ENCODE results near the gene PEX5. TPM values are rescaled to one million over a fixed set of nuclear protein-coding genes. Genes with fewer than 3 reads are reported as not detected.
"Not testable (repeated sequence)": the region's sequence is repeated elsewhere in the genome, so short reads cannot be mapped to it uniquely, and the experiment has no call there.

Gene PEX5
- total RNA-seq, 1 donor from 2014 or later = 33.5 TPM

GRCh38 chr12:7175493-7175892, 14.0 kb upstream of the PEX5 start:
- intact Hi-C loops (cut with micrococcal nuclease) = no loop called here
- no peaks in the 10 kb centered on the region for H3K36me3 ChIP-seq
- peaks cover 58% of the 10 kb centered on the region for H3K27me3 ChIP-seq (ENCODE audit: low read depth)
- H3K27ac ChIP-seq (replicated peaks) = no peak overlapping the region
- H3K4me3 ChIP-seq = no peak overlapping the region
- no peak for DNase-seq
- H3K4me1 ChIP-seq = no peaks in the 10 kb centered on the region
- H3K9me3 ChIP-seq (replicated peaks) = peaks cover 22% of the 10 kb centered on the region
- TF ChIP-seq CTCF (IDR thresholded peaks at IDR 0.05; ENCODE audit: borderline replicate concordance) = no peak

- H3K4me1 ChIP-seq = no peaks in the 10 kb centered on the region
- DNase-seq = no peak
- H3K4me3 ChIP-seq = no peak overlapping the region
- no peak overlapping the region for H3K27ac ChIP-seq (replicated peaks)
- peaks cover 12% of the 10 kb centered on the region for H3K9me3 ChIP-seq (replicated peaks)
- H3K36me3 ChIP-seq = no peaks in the 10 kb centered on the region
- no peak for TF ChIP-seq CTCF (IDR thresholded peaks at IDR 0.05; ENCODE audit: borderline replicate concordance)
- H3K27me3 ChIP-seq (ENCODE audit: low read depth) = peaks cover 66% of the 10 kb centered on the region
- intact Hi-C loops (cut with micrococcal nuclease) = no loop called here
These were observed 12.9 kb upstream of the PEX5 start for GRCh38 chr12:7176595-7176994.

- peaks cover 6% of the 10 kb centered on the region for H3K9me3 ChIP-seq (replicated peaks)
- intact Hi-C loops (cut with micrococcal nuclease) = no loop called here
- H3K4me1 ChIP-seq = no peaks in the 10 kb centered on the region
- H3K4me3 ChIP-seq = no peak overlapping the region
- H3K27ac ChIP-seq (replicated peaks) = no peak overlapping the region
- no peak for TF ChIP-seq CTCF (IDR thresholded peaks at IDR 0.05; ENCODE audit: borderline replicate concordance)
- H3K36me3 ChIP-seq = no peaks in the 10 kb centered on the region
- no peak for DNase-seq
- peaks cover 66% of the 10 kb centered on the region for H3K27me3 ChIP-seq (ENCODE audit: low read depth)
These were observed 11.0 kb upstream of the PEX5 start for GRCh38 chr12:7178481-7178880.

- H3K36me3 ChIP-seq = no peaks in the 10 kb centered on the region
- intact Hi-C loops (cut with micrococcal nuclease) = no loop called here
These were observed 8.8 kb upstream of the PEX5 start for GRCh38 chr12:7180685-7181084.

GRCh38 chr12:7186058-7186457, 3.4 kb upstream of the PEX5 start:
- DNase-seq; intact Hi-C loops (cut with micrococcal nuclease); H3K27ac ChIP-seq (replicated peaks); H3K27me3 ChIP-seq (ENCODE audit: low read depth); H3K4me3 ChIP-seq; H3K36me3 ChIP-seq; H3K9me3 ChIP-seq (replicated peaks): not testable (repeated sequence)
- H3K4me1 ChIP-seq = peaks cover 31% of the 10 kb centered on the region

More at GRCh38 chr12:7180685-7181084, 8.8 kb upstream of the PEX5 start:
- no peak for DNase-seq
- H3K27ac ChIP-seq (replicated peaks) = no peak overlapping the region
- peaks cover 49% of the 10 kb centered on the region for H3K27me3 ChIP-seq (ENCODE audit: low read depth)
- no peak for TF ChIP-seq CTCF (IDR thresholded peaks at IDR 0.05; ENCODE audit: borderline replicate concordance)
- H3K4me1 ChIP-seq = no peaks in the 10 kb centered on the region
- H3K9me3 ChIP-seq (replicated peaks) = peaks cover 6% of the 10 kb centered on the region
- H3K4me3 ChIP-seq = no peak overlapping the region

GRCh38 chr12:7188562-7189397, 706 bp upstream of the PEX5 start:
- peak; percentile 59 for DNase-seq
- peaks cover 23% of the 10 kb centered on the region for H3K36me3 ChIP-seq
- H3K9me3 ChIP-seq (replicated peaks) = no peaks in the 10 kb centered on the region
- intact Hi-C loops (cut with micrococcal nuclease) = no loop called here
- H3K27ac ChIP-seq (replicated peaks) = peak overlapping the region; percentile 96
- TF ChIP-seq CTCF (IDR thresholded peaks at IDR 0.05; ENCODE audit: borderline replicate concordance) = peak; percentile 65
- H3K4me1 ChIP-seq = peaks cover 31% of the 10 kb centered on the region
- peak overlapping the region; percentile 97 for H3K4me3 ChIP-seq
- no peaks in the 10 kb centered on the region for H3K27me3 ChIP-seq (ENCODE audit: low read depth)
